CD4-positive, alpha-beta T cell treated with Interleukin-2 at 100 ng/mL for 4 hours (primary cell): Measurements from ENCODE around the gene CMTM6.
"Not testable (repeated sequence)": the region's sequence is repeated elsewhere in the genome, so short reads cannot be mapped to it uniquely, and the experiment has no call there.

ENCODE experiments used
- DNase-seq: peaks from one replicate; pipeline ENCODE4 v3.0.0-alpha.2; 2020; ENCODE audit warnings: low spot score

The CMTM6 gene

DNA sequence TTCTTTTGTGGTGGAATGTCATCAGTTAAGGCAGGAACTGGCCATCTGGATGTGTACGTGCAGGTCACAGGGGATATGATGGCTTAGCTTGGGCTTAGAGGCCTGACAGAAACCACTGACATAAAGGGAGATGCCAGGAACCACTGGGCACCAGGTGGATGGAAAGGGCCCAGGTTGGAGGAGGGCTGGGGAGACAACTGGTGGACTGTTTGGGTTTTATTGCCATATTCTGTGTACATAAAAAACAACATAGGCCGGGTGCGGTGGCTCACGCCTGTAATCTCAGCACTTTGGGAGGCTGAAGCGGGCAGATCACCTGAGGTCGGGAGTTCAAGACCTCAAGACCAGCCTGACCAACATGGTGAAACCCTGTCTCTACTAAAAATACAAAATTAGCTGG is 35.8 kb downstream of the CMTM6 start:
- not testable (repeated sequence) for DNase-seq

DNA sequence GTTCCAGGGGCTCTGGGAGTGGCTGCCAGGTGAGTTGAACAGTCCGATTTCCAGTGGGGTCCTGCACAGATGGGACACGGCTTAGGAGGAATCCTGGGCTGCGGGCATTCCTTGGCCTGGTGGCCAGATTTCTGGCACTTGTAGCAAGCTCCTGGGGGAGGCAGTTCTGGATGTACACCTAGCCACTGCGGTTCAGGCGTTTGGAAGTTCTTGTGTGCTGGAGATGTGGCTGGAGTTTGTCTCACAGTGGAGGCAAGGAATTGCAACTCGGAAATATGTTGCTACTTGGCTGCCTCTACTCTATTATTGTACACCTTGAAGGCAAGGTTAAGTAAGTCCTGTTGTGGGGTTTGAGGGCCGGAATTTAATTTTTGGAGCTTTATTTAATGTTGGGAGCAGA is 37.9 kb downstream of the CMTM6 start:
- not testable (repeated sequence) for DNase-seq

DNA sequence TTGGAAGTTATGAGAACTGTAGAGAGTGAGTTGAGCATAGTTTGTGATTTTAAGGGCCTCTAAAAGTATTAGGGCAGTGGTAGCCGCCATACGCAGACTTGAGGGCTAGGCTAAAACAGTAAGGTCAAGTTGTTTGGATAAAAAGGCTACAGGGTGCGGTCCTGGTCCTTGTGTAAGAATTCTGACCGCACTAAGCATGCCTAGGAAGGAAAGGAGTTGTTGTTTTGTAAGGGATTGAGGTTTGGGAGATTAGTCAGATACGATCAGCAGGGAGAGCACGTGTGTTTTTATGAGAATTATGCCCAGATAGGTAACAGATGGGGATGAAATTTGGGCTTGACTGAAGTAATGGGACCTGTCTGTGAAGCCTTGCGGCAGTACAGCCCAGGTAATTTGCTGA is 39.2 kb downstream of the CMTM6 start:
- not testable (repeated sequence) for DNase-seq

DNA sequence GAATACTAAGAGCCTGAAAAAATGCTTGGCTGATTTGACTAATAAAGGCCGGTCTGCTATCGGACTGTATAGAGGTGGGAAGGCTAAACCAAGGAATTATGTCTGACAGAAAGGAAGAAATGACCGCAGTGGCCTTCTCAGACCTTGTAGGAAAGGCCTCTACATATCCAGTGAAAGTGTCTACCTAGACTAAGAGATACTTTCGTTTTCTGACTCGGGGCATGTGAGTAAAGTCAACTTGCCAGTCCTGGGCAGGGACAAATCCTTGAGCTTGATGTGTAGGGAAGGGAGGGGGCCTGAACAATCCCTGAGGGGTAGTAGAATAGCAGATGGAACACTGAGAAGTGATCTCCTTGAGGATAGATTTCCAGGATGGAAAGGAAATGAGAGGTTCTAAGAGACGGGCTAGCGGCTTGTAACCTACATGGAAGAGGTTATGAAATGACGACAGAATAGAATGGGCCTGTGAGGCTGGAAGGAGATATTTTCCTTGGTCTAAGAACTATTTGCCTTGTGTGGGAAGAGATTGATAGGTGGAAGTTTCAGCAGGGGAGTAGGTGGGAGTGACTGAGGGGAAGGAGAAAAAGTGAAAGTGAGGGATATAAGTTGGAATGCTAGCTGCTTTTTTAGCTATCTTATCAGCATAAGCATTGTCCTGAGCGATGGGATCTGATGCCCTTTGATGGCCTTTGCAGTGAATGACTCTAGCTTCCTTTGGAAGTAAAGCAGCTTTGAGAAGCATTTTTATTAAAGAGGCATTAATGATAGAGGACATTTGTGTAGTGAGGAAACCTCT is 40.3 kb downstream of the CMTM6 start:
- DNase-seq: peak; percentile 48

DNA sequence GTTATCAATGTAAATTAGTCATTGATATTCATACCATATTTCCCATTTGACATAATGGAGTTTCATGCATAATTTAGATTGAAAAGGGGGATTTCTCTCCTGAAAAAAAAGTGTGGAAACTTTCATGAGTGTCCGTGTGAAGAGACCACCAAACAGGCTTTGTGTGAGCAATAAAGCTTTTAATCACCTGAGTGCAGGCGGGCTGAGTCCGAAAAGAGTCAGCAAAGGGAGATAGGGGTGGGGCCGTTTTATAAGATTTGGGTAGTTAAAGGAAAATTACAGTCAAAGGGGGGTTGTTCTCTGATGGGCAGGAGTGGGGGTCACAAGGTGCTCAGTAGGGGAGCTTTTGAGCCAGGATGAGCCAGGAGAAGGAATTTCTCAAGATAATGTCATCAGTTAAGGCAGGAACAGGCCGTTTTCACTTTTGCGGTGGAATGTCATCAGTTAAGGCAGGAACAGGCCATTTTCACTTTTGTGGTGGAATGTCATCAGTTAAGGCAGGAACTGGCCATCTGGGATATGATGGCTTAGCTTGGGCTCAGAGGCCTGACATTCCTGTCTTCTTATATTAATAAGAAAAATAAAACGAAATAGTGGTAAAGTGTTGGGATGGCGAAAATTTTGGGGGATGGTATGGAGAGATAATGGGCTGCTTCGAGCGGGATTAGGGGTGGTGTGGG is 41.7 kb downstream of the CMTM6 start:
- DNase-seq: peak; percentile 17

DNA sequence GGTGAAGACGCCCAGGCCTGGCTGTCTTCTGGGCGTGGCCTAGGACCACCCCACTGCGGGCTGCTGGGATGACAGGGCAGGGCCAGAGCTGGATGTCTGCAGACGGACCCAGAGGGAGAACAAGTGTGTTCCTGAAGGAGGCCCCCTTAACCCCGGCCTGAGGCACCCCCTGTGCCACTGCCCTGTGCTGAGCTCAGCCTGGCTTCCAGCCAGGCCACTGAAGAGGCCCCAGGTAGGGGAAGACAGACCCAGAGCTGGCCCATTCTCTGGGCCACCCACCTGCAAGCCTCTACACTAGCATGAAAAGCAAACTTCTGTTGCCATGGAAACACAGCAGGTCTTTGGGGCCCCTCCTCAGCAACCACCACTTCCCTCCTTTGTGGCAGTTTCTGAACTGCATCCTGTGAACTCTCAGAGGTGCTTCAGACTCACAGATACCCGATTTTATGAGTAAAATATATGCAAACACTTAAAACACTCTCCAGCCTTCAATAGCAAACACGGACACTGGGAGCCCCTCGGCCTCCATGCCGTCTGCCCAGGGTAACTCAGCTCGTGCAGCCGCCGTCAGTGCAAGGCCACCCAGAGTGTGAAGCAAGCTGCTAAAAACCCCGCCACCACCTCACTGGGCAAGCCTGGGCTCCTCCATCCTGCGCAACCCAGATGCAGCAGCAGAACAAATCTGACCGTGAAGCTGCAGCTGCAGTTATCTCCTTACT is 42.5 kb downstream of the CMTM6 start:
- peak; percentile 95 for DNase-seq

DNA sequence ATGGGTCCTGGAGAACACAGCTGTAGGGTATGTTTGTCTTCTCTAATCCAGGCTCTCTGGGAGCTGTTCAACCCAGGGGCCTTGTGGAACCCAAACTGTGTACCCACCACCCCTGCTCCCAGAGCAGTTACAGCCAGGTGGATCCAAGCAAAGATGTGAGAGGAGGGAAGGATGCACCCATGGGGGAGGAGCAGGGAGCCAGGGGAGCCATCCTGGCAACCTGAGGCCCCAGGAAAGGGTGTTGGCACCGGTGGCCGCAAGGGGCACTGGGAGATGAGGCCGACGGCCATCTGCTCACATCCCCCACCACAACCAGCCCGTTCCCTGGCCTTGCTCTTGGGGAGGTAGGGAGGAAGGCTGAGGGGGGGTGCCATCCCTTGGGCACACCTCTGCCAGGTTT is 43.2 kb downstream of the CMTM6 start:
- no peak for DNase-seq

DNA sequence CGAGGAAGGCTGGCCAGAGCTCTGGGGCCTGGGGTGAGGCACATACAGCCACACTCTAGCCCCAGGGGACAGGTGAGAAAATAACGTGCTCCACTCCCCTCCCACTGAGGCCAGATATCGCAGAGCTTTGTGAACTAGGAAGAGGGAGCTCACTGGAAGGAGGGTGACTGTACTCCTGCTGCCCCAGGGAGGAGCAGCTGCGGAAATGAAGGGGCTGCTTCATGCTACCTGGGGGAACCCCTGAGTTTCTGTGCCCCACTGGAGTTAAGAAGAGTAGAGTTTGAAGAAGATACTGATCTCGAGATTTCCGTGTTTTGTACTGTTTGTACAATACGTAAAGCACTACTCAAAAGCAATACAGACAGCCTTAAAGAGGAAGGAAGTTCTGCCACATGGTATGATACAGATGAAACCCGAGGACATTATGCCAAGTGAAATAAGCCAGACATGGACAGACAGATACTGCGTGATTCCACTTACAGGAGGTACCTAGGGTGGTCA is 44.6 kb downstream of the CMTM6 start:
- peak; percentile 81 for DNase-seq

DNA sequence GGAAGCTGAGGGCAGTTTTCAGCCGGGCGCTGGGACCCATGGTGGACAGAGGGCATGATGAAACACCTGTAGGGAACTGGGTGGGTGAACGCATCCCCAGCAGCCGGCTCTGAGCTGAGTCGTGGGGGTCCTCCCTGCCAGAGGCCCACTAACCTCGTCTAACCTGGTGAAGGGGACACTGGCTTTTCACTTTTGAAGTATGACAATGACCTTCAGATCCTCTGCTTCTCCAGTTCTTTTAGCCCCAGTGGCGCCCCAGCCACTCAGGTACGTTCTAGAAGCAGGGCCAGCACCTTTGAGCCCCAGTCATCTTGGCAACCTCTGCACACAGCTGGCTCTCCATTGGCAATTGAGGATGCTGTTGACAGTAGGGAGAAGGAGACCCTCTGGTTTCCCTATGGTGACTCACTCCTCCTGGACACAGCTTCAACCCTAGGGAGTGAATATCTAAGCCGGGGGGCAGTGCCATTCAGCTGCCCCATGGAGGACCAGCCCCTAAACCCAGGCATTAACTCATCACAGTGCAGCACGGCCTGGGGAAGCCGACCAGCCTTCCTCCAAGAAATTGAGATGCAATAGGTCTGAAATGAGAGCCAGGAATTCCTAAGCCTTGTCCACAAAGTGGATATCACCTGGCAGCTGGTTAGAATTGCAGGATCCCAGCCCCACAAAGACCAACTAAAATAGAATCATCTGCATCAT is 46.1 kb downstream of the CMTM6 start:
- no peak for DNase-seq

DNA sequence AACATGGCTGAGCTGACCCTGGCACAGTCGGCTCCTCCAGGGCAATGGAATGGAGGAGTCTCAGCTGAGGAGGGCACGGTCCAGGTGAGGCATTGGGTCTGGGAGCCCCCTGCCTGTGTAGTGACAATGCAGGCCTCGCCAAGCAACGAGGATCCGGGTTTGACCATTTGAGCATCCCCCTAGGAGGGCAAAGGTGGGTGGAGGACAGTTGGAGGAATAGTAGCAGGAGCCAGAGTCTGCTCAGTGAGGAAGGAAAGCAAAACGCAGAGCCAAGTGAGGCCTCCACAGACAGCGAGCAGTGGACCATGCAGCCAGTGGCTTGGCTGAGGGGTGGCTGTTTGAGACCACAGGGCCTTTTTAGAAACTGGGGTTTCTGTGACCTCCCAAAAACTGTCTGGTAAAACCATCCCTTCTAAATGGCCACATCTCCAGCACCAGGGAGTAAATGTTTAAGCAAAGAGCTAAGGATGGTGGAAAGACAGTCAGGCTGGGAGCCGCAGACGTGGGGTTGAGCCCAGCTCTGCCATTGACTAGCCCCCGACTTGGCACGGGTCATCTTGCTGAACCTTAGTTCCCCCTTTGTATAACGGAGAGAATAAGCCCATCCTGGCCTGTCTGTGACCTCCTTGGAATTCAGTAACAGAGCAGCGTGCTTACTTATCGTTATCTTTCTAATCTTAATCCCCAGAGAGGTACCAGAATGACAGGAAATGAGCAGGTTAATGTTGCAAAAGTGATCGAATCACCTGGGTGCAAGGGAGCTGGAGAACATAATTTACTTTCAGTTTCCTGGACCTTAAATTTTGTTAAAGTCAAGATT is 46.8 kb downstream of the CMTM6 start:
- DNase-seq: peak; percentile 49

DNA sequence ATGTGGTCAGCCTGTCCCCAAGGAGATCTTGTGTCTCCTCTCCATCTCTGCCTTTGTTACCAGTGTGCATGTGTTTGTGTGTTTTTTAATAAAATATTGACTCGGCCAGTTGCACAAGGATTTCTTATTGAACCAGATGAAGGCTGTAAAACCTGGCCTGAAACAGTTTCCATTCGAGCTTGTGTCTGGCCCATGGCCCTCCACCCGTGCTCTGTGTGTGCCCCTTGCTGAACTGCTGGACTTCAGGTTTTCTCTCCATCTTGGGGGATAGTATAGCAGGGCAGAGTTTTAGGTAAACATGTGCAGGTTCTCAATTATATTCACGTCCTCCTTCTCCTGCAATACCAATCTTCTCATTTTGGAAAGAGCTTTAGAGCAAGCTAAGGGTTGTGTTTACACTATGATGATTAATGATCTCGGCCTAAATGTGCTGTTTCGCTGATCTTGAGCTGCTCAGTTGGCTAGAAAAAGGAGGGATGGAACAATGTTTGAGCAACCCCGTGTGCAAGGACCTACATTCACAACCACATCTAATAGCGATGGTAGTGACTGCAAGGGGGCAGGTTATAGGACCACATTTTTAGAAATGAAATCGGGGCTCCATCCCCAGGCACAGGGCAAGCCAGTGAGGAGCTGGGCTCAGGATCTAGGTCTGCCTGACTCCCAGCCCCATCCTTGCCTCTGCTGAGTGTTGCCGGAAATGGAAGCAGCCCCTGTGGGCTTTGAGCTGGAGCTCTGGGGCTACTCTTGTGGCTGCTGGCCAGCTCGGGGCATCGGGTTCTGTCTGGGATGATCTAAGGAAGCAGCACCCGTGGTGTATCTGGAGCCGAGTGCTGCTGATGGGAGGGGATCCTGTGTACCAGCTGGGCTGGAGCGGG is 47.7 kb downstream of the CMTM6 start:
- no peak for DNase-seq

DNA sequence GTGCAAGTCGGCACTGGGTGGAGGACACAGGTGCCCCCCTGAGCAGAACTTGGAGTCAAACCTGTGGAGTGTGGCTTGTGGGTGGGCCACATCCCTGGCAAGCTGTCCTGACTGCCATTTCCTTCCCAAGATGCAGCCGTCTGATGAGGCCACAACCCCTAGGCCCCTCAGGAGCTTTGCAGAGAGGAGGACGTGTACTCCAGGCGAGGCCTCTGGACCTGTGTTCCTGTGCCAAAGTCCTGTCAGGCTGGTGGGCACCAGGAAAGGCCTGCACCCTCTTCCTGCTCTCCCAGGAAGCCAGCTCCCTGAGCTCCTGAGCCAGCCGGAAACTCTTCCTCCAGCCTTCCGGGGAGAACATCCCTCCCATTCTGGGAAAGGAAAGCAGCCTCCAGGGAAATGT is 48.5 kb downstream of the CMTM6 start:
- DNase-seq: no peak

DNA sequence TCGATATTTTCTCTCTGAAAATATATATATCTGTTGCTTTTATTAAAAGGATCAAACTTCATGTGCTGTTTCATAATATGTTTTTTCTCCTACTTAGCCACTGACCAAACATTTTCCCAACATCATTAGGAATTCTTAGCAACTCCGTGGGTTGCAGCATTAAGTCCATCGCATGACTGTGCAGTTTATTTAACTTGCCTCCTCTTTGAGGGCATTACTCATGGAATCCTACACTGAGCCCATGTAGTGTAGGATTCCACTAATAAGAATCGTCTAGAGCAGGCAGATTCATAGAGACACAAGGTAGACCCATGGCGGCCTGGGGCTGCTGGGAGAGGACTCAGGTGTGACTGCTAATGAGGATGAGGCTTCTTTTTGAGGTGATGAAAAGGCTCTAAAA is 49.3 kb downstream of the CMTM6 start:
- no peak for DNase-seq

DNA sequence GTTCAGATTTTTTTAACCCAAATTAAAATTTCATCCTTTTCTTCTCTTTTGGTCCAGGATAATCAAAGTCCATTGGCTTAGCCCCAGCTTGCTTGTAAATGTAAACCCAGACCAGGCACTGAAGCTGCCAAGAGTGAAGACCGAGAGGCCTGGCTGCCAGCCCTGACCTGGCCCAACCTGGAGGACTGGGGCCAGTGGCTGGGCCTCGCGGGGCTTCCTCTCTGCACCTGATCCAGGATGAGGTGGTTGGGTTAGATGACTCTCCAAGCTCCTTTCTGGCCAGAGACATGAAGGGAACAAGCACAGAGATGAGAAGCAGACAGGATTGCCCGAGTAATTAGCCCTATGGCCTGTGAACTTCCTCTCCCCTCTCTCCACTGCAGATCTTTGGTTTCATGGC is 50.6 kb downstream of the CMTM6 start:
- no peak for DNase-seq

DNA sequence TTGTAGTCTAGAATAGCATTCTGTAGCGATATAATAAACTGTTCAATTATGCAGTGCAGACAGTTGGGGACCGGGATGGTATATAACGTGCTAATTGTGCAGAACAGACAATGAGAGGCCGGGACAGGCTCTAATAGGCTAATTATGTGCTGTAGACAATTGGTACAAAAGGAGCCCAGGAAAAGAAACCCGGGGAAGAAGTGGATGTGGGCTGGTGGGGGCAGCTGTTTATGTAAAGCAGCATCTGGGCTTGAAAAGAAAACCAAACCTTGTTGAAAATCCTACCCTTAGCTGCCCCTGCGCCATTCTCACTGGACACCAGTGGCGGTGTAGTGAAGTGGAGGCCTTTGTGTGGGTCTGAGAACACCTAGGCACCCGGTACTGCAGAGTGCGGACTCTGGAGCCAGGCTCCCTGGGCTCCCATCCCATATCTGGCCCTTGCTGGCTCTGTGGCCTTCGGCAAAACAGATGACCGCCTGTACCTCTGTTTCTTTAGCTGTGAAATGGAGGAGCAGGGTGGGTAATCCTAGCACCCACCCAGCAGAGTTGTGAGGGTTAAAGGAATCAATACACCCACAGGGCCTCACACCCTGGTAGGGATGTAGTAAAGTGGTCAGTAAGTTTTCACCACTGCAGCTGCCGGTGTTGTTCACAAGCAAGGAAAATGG is 51.5 kb downstream of the CMTM6 start:
- DNase-seq: no peak

DNA sequence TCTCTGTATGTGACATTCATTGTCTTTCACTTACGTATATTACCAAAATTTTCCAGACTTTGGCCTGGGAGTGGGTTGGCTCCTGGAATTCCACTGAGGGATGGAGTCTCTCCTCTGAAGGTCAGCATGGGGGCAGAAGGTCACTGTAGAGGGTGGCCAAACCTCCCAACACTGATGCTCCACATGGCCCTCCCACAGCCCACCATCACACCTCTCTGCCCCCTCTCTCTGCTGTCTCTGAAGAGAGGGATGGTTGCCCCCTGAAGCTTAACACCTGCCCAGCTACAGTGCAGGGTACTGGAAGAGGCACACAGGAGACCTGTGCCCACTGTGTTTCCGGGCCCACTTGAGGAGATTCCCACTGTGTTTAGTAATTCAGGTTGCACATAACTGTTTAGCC is 52.2 kb downstream of the CMTM6 start:
- no peak for DNase-seq

DNA sequence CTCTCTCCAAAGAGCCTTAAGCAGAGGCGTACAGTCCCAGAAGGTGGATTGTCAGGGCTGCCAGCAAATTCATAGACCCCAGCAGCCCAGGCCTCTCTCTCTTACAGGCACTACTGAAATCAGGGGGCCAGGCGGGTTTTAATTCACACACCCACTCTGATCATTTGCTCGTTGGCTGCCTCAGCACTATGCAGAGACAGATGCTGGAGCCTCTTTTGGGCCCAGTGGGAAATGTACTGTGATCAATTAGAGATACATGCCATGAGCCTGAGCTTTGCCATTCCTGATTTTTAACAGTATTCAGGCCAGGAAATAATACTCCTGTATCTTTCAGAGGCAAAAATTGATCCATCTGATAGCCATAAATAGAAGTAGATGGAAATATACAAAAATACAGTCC is 53.0 kb downstream of the CMTM6 start:
- no peak for DNase-seq

DNA sequence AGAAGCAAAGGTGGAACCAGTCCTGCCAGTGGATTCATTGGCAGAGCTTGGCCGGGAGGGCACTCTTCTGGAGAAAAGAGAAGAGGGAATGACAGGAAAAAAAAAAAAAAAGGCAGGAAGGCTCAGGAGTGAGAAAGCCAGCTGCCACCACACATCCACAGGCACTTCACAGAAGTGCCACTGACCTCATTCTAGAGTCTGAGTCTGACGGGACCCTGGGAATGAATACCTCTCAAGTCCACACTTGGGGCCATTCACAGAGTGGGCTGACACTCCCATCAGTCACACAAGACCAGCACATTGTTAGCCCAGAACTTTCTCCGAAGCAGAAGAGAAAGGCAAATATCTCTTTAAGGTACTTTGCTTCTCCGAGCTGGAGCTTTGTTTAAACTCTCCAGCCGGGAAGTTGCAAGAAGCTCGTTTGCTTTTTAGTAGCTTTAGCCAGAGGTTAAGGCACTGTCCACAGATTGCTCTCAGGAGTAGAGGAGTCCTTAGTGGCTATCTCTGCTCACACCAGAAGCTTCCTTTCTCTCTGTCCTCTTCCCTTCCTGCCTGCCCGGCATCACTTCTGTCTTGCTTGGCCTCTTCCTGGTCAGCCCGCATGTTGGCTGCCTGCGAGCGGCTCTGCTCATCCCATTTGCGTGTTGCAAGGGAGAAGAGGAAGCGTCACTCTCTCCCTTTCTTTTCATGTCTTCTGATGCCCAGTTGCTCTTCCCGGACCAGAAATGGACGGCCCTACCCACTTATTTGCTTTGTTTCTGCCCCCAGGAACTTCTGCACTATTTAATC is 53.8 kb downstream of the CMTM6 start:
- DNase-seq: no peak

DNA sequence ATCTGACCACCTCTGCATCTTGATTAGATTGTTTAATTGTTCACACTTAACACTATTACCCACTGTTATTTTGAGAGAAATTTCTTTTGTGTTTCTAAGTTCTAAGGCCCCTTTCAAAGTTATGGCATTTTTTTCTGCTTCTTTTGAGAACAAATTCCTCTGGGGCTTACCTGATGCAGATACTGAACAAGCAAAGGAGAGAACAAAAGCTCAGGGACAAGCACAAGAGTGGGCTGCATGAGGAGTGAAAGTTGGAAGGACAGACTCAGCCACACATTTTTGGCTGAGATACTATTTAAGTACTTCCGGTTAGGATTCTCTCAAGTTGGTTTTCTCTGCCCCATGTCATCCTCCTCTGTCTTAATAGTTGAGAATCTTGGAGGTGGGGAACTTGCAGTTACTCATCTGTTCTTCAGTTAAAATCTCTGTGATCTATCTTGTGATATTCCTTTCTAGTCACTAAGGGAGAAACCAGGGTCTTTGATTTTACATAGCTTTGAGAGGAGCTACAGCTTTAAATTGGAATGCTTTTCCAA is 54.7 kb downstream of the CMTM6 start:
- no peak for DNase-seq
